GM19468 (cell line): ENCODE measurements around the gene C16orf87.
A peak's percentile ranks its signal among the peaks of the same experiment; 100 is the strongest.

Experiments
- ATAC-seq: cut with Tn5 transposase; IDR thresholded peaks from one replicate; pipeline ENCODE4 v1.9.1; 2021; ENCODE audit warnings: mild to moderate bottlenecking, moderate library complexity, moderate number of reproducible peaks; ENCODE audit not compliant: unreplicated experiment; ENCODE audit errors: extremely low read depth

The C16orf87 gene

DNA sequence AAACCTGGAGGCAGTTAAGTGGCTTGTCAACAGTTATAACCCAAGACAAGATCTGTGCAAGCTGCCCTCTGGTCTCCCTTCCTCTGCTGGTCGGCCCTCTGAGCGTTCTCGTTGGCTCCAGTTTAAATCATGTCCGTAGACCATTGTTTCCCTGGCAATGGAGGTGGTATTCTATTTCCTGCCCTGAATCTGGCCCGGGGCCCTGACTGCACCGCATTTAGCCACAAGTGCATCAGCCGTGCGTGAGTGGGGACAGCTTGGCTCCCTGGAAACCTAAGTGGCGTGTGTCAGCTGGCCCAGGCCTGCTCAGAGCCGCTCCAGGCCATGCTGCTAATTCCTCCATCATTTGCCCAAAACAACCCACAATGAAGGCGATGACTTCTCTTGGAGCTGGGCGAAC is 67.8 kb downstream of the C16orf87 start:
- no peak for ATAC-seq

- no peak for ATAC-seq
Measured at GRCh38 chr16:46762583-46762982, 68.4 kb downstream of the C16orf87 start.

DNA sequence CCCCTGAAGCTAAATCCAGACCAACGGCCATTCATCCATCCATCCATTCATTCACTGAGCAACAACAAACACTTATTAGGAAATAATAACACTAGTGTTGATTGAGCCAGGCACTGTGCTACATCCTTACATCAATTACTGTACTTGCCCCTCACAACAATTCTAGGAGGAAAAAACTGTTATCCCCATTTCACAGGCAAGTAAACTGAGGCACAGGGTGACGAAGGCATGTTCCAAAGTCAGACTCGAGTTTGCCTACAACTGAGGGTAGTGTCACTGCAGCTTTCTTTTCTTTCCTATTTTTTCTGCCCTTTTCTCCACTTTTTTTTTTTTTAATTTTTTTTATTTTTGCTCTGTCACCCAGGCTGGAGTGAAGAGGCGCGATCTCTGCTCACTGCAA is 71.7 kb downstream of the C16orf87 start:
- ATAC-seq: no peak

DNA sequence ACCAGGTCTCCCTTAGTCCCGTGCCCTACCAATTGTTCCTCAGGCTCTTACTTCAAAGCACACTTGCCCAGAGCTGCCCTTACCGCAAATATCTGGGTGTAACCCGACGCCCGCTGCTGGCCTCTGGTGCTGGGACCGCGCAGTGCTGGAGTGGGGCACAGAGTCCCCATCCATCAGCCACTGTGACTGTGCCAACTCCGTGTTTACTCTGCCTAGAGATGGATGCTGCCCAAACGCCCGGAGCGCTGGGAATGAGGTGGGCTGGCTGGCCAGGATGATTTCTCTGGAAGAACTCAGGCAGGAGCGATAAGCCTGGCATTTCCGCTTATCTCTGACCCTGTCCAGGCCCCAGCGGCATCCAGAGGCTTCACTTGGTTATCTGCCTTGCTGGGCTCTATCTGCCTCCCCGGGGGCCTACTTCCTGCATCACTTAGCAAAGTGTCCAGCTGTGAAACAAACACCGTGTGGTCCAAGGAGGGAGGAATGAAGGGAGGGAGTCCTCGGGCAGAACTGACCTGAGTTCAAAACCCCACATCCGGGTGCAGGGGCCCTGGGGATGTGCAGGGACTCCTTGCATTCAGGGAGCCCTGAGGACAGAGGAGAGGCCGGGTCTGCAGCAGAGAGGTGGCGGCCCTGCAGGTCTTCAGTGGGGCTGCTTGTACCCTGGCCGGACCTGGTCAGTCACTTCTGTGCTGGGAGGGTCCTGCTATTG is 73.5 kb downstream of the C16orf87 start:
- no peak for ATAC-seq

DNA sequence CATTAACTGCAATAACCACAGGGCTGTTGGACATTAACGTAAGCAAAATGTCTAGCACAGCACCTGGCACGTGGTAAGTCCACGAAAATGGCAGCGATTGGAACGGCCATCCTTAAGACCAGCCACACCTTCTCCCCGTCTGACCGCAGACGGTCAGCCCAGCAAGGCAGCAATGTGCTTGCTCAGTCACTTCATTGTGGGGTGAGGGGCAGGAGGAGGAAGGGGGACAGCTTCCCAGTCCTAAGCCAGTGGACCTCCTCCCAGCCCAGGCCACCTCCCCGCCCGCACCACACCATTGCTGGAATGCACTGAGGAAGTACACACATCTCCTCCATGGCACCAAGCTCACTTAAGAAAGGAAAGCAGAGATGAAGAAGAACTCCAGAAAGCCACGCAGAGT is 74.2 kb downstream of the C16orf87 start:
- ATAC-seq: no peak

DNA sequence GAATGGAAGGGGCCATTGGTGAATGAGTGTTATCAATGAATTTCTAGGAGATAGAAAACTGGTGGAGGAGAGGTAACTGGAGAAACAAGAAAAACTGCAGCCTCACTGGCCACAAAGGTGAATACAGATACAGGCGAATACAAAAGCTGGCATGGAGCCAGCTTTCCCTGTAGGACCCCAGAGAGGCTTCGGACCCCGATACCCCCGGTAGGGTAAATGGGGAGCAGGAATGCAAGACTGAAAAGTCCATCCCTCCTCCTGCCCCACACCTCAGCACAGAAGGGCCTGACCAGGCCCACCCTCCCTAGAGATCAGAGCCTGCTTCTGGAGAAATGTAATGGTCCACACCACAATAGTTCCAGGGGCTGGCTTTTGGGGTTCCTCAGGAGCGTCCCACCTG is 78.0 kb downstream of the C16orf87 start:
- ATAC-seq: no peak

DNA sequence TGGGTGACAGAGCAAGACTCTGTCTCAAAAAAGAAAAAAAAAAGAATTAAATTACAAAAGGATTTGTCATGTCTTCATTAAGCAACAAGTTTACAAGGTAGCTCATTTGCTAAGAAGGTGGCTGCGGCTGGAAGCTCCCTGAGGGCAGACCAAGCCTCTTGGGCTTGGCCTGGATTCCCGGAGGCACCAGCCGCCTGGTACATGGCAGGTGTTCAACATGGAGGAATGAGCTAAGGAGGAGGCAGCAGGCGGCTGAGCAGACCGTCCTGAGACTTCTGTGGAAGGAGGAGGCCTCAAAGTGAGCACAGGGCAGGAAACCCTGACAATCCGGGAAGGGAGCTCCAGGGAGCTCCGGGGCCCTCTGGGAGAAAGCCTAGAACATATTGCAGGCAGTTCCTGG is 79.6 kb downstream of the C16orf87 start:
- ATAC-seq: no peak

DNA sequence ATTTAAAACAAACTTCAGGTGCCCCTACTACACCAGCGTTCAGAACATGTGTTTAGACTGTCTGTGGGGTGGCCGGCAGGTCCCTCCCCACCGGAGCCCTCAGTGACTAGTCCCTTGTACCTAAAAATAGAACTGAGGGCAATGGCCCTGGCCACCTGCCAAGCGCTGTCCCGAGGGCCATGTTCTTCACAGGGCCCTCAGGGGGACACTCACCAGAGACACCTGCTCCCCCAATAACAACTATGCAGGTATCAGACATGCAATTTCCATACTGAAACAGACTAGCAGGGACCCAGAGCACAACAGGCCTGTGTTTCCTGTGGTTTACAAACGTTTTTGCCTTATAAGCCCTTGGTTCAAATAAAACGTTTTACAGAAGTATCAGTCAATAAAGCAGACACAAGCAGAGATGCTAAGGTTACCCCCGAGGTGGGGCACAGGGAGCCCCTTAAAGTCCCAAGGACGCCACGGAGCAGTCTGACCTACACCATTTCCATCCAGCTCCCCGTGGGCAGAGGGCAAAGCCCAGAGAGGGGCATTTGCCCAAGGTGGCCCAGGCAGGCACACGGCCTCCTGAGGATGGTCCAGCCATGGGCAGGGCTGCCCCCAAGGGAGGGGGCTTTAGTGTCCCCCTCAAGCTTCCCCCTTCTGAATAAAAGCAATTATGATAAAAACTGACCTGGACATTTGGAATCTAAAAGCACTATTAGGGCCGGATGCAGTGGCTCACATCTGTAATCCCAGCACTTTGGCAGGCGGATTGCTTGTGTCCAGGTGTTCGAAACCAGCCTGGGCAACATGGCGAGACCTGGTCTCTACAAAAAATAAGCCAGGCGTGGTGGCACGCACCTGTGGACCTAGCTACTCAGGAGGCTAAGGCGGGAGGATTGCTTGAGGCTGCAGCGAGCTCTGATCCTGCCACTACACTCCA is 81.9 kb downstream of the C16orf87 start:
- peak; percentile 35 for ATAC-seq

DNA sequence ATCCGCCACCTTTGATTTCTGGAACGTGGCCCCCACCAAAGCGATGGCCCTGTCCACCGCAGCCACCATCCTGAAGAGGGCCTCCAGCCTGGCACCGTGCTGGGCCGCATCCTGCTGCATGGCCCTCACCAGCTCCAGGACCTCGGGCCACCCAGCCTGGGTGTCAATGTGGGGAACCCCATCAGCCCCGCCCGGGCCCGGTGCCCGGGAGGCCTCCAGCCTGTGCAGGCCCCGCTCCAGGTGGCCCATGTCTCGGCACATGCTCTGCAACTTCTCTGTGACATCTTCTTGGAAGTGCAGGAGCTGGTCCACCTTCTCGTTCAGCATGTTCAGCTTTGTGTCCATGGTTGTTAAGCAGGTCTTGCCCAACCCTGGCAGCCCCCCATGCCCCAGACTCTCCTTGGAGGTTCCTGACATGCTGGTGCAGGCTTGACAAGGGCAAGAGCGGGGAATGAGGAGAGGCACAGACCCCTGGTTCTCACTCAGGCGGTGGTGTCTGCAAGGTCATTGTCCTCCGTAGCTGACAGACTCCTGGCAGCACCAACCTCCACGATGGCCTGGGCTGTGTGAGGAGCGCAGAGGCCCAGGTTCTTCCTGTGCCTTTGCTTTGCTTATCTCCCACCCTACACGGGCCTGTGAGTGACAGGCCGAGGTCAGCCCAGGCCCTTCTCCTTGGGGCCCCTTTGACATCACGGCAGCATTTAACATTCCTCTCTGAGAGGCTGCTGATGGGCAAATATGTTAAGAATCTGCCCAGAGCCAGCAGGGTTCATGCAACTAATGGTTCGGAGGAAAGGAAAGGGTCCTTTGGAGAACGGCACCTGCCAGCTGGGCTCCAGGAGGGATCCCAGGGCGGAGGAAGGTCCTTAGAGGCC is 83.0 kb downstream of the C16orf87 start, which contains the start of gene MYLK3:
Gene MYLK3, minus strand, starts transcription at position 568 of the 875 bp plus-strand sequence. Its CDS starts 151 bp downstream, at position 417.
- ATAC-seq: no peak

GRCh38 chr16:46746821-46747776 is 83.9 kb downstream of the C16orf87 start:
- ATAC-seq: no peak
